Measurements from ENCODE around the gene DHRS9. TPM values are rescaled to one million over a fixed set of nuclear protein-coding genes. Genes with fewer than 3 reads are reported as not detected.
A peak's percentile ranks its signal among the peaks of the same experiment; 100 is the strongest.

Gene DHRS9
- total RNA-seq, 4 donors from 2014 or later: 2.1 to 19.6 (median 14.3) TPM

DNA sequence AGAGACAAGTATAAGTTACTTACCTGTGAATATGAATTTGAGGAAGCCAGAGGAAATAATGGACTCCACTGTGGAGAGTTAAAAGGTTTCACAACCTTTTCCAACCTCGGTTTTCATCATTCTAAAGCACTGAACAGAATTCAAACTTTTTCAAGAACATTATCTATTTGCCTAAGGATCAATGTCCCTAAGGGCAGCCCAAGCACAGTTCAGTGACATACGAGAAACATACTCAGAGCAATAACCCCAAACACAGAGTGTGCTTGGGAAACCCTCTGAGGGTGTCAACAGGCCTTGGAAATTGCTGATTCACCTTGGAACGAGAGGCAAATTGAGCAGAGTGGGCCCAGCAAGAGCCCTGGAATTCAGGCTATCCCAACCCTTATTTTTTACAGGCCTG is 38.2 kb upstream of the DHRS9 start, which contains the start of gene ABCB11:
TSS of gene ABCB11 (minus strand) at position 123 of the 400 bp plus-strand sequence. CDS start 13,199 bp downstream, outside the sequence.
- no peak for DNase-seq
- no peak within 1 kb of the TSS for H3K27ac ChIP-seq
- WGBS, 2 donors: 66 to 72% methylated on average over 3 of the region's 3 CpGs
- intact Hi-C loops (cut with DNase I): no loop called here
- H3K4me1 ChIP-seq: no peaks in the 10 kb centered on the region
- no peak within 1 kb of the TSS for H3K4me3 ChIP-seq
- no peaks in the 10 kb centered on the region for H3K27me3 ChIP-seq
- no peaks in the 10 kb centered on the region for H3K9me3 ChIP-seq
- no peak for TF ChIP-seq POLR2A (IDR thresholded peaks at IDR 0.05)
- TF ChIP-seq, protein P1, sequence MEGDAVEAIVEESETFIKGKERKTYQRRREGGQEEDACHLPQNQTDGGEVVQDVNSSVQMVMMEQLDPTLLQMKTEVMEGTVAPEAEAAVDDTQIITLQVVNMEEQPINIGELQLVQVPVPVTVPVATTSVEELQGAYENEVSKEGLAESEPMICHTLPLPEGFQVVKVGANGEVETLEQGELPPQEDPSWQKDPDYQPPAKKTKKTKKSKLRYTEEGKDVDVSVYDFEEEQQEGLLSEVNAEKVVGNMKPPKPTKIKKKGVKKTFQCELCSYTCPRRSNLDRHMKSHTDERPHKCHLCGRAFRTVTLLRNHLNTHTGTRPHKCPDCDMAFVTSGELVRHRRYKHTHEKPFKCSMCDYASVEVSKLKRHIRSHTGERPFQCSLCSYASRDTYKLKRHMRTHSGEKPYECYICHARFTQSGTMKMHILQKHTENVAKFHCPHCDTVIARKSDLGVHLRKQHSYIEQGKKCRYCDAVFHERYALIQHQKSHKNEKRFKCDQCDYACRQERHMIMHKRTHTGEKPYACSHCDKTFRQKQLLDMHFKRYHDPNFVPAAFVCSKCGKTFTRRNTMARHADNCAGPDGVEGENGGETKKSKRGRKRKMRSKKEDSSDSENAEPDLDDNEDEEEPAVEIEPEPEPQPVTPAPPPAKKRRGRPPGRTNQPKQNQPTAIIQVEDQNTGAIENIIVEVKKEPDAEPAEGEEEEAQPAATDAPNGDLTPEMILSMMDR (IDR thresholded peaks at IDR 0.05): no peak
- H3K36me3 ChIP-seq: no peaks in the 10 kb centered on the region

DNA sequence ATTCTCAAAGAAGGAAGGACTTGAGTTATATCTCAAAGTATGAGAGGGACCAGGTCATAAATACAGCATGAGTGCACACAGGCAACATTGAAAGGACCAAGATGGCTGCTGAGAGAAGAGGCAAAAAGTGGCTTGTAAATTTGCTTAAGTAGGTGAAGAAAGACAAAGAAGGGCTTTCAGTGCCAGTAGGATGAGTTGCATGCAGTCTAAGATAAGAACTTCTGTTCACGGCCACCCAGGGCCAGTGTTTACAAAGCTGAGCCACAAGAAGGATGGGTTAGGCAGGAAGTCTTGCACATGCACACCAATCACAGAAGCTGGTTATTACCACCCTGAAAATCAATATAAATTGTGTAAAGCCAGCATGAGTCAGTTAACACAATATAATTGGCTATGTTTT is 35.1 kb upstream of the DHRS9 start:
- WGBS, 2 donors: 48 to 56% methylated on average over 1 of the region's 1 CpG
- no peak for TF ChIP-seq POLR2A (IDR thresholded peaks at IDR 0.05)
- TF ChIP-seq, protein P1 (IDR thresholded peaks at IDR 0.05): no peak
- Histone ChIP-seq H3K4me1 (peaks cover 0 to 8% (median 0%) of the 10 kb centered on the region in 3 donors), H3K4me3 (no peak overlapping the region), H3K27ac (peak overlapping the region in 1 of 4 donors; percentile 48), H3K36me3 (no peaks in the 10 kb centered on the region), H3K27me3 (no peaks in the 10 kb centered on the region), H3K9me3 (no peaks in the 10 kb centered on the region)
- intact Hi-C loops (cut with DNase I): no loop called here
- no peak for DNase-seq

DNA sequence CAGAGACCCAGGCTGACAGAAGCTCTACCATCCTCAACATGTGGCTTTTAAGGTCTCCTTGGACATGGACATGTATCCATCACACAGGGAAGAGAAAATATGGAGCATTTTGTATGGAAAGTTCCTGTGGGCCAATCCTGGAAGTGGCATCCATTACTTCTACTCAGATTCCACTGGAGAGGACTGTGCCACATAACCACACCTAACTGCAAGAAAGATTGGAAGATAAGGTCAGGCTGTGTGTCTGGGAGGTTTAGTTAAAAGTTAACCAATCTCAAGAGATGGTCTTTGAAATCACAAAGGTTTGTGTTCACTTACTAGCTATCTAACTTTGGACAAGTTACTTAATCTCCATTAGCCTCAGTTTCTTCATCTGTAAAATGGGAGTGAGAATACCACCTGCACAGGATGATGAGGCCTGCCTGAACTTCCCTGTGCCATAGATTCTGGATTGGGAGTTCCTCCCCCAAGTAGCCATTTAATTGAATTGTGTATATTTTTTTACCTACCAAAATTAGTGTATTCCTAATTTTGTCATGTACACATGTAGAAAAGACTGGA is 34.3 kb upstream of the DHRS9 start:
- Histone ChIP-seq H3K4me1 (peaks cover 0 to 8% (median 0%) of the 10 kb centered on the region in 3 donors), H3K27ac (peak overlapping the region in 1 of 4 donors; percentile 48), H3K4me3 (no peak overlapping the region), H3K27me3 (no peaks in the 10 kb centered on the region), H3K9me3 (no peaks in the 10 kb centered on the region), H3K36me3 (no peaks in the 10 kb centered on the region)
- no peak for TF ChIP-seq POLR2A (IDR thresholded peaks at IDR 0.05)
- TF ChIP-seq, protein P1 (IDR thresholded peaks at IDR 0.05): no peak
- intact Hi-C loops (cut with DNase I): no loop called here
- no peak for DNase-seq

DNA sequence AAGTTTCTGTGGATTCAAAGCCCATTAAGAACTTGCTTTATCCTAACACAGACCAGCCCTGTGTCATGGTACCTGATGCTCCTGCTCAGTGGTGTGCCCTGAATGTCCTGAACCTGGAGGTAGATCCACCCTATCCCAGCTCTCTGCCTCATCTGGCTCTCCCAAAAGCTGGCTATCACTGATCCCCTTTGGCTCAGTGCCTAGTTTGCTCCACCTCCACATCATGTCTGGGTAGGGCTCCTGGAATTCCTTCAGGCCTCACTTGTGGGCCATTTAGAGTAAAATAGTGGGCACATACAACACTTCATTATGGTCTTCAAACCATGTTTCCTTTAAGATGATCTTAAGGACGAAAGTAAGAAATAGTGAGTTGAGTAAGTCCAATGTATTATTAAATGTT is 33.5 kb upstream of the DHRS9 start:
- no peak for DNase-seq
- WGBS, 2 donors: 91 to 93% methylated on average over 1 of the region's 1 CpG
- H3K4me1 ChIP-seq: peaks cover 0 to 8% (median 0%) of the 10 kb centered on the region in 3 donors
- intact Hi-C loops (cut with DNase I): no loop called here
- no peak overlapping the region for H3K4me3 ChIP-seq
- no peaks in the 10 kb centered on the region for H3K36me3 ChIP-seq
- H3K27ac ChIP-seq: peak overlapping the region in 2 of 4 donors; percentile 33 to 62
- H3K9me3 ChIP-seq: no peaks in the 10 kb centered on the region
- no peaks in the 10 kb centered on the region for H3K27me3 ChIP-seq
- no peak for TF ChIP-seq POLR2A (IDR thresholded peaks at IDR 0.05)
- TF ChIP-seq, protein P1 (IDR thresholded peaks at IDR 0.05): no peak

DNA sequence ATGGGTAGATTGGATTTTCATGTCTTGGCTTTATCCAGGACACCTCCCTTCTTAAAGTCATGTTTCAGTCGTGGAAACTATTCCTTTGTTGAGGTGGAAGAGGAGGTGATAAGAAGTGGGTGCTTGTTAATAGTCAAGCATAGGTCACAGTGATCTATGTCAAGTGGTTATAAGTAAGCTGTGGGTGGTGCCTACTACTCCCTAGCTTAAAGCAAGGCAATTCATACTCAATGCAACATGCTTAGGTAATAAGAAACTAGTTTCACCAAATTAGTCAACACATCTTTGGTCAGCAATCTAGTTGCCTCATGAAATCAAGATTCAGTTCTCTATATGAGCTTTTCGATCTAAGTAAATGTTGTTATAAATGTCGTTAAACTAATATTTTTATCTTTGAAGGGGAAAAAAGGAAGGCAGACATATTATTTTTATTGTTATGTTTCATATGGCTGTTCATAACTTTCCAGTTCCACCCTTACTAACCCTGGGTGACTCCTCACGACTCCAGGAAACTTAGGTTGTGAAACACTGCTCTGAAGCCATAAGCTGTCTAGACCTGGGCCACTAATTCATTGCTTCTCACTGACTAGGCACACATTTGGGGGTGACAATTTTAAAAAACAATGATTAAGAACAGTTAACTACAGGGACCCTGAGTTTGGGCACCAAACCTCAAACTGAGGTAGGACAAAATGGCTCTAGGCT is 32.5 kb upstream of the DHRS9 start:
- Histone ChIP-seq H3K9me3 (no peaks in the 10 kb centered on the region), H3K27ac (peak overlapping the region; percentile 28 to 63 (median 52)), H3K4me1 (peaks cover 0 to 8% (median 0%) of the 10 kb centered on the region in 3 donors), H3K27me3 (no peaks in the 10 kb centered on the region), H3K36me3 (no peaks in the 10 kb centered on the region), H3K4me3 (no peak overlapping the region)
- DNase-seq: no peak
- TF ChIP-seq, protein P1 (IDR thresholded peaks at IDR 0.05): no peak
- no peak for TF ChIP-seq POLR2A (IDR thresholded peaks at IDR 0.05)
- 55 to 57% methylated on average over 4 of the region's 4 CpGs for WGBS, 2 donors
- intact Hi-C loops (cut with DNase I): no loop called here

Data from esophagus squamous epithelium (tissue), 5 donors.